Adrenal gland (tissue), 12 donors: ENCODE measurements around the gene KCNN3. TPM values are rescaled to one million over a fixed set of nuclear protein-coding genes. Genes with fewer than 3 reads are reported as not detected.

ENCODE experiments used
- DNase-seq, 7 donors: peaks; one replicate each; pipeline ENCODE4 v3.0.0-alpha.2; 2019 to 2020
- H3K27ac ChIP-seq, 5 donors: fragments of 200-600 bp; sonication (generic) in 4 of 5; 1 replicate in 3 of 5; 2 replicates in 2 of 5; pipeline versions ENCODE4 v1.5.1 to v1.8.0; 2016 to 2020; ENCODE audit warnings: mild to moderate bottlenecking in 1 of 5
- H3K27me3 ChIP-seq: fragments of 200-600 bp; 2 replicates; pipeline ENCODE4 v1.8.0; 2021
- H3K36me3 ChIP-seq, 2 donors: fragments of 200-600 bp; replicated peaks in 1 of 2; 1 replicate in 1 of 2; 2 replicates in 1 of 2; pipeline versions ENCODE4 v1.5.1 to v1.8.0; 2018 to 2022
- H3K4me1 ChIP-seq, 2 donors: fragments of 200-600 bp; replicated peaks in 1 of 2; 1 replicate in 1 of 2; 2 replicates in 1 of 2; pipeline versions ENCODE4 v1.5.1 to v1.8.0; 2018 to 2021
- H3K4me3 ChIP-seq, 4 donors: fragments of 200-600 bp; sonication (generic) in 3 of 4; one replicate each; pipeline ENCODE4 v1.5.1; 2016 to 2018
- H3K9me3 ChIP-seq, 3 donors: fragments of 200-600 bp; sonication (generic) in 1 of 3; replicated peaks in 1 of 3; 1 replicate in 2 of 3; 2 replicates in 1 of 3; pipeline versions ENCODE4 v1.5.1 to v1.8.0; 2016 to 2021
- POLR2A ChIP-seq, 2 donors: fragments of 450-650 bp; IDR thresholded peaks; one replicate each; pipeline ENCODE4 v1.6.1; 2017; ENCODE audit warnings: antibody characterized with exemption in 2 of 2, mild to moderate bottlenecking in 2 of 2, moderate library complexity in 1 of 2
- WGBS, 4 donors: extraction: QIAGEN DNeasy Blood & Tissue Kit in 2 of 4; methylation state at CpG; one replicate each; pipeline versions ENCODE4 v1.1.5 to v1.1.7; 2013 to 2017; 5-methylcytosine and 5-hydroxymethylcytosine counted together
- intact Hi-C, 2 donors: fragments of 100-400 bp; cut with DNase I; formaldehyde crosslinking; loops; one replicate each; pipeline versions ENCODE4 v1.14.1 to v1.15.0; 2022 to 2023
- polyA plus RNA-seq, 3 donors: library from polyadenylated mRNA; stranded (reverse); fragments of 200-250 nt in 2 of 3; fragments of 350-450 nt in 1 of 3; fragmentation: Illumina TruSeq in 1 of 3; extraction: RNeasy Lipid Tissue Mini Kit (QIAGEN cat#74804) in 1 of 3; gene quantifications; one replicate each; pipeline ENCODE4 v1.2.3, GENCODE V29; 2013 to 2014
- total RNA-seq, 9 donors: library from RNA; depleted of rRNA in 4 of 9; stranded (reverse); fragments of >200 nt in 4 of 9; fragments of 120-200 nt in 1 of 9; fragmentation: NEBNext Ultra II Directional in 1 of 9; extraction: Animal tissue kit (Norgen Biotek cat#: 25700) in 1 of 9; gene quantifications; one replicate each; pipeline versions ENCODE4 v1.1.0 to v1.2.4, GENCODE V29; 2013 to 2023
- TF ChIP-seq, protein P1 (sequence below), 6 experiments: fragments of 450-650 bp in 4 of 6; fragments of 200-600 bp in 2 of 6; sonication (generic) in 1 of 6; IDR thresholded peaks; 1 replicate in 5 of 6; 2 replicates in 1 of 6; pipeline versions ENCODE4 v1.5.1 to v1.8.0; 2016 to 2021; ENCODE audit warnings: antibody characterized with exemption in 6 of 6, mild to moderate bottlenecking in 2 of 6, moderate library complexity in 1 of 6
- donor health status: healthy with polysubstance abuse.
- donor health status: Bipolar disorder and iron deficiency.
- donor health status: DM: yes; HTN: yes; CAD: no.
- donor health status: DM: no; HTN: no; CAD: no.
- donor health status: DM: no; HTN: no; CAD: no.
- donor health status: DM: yes; HTN: yes; CAD: no.

Gene KCNN3
- total and polyA plus RNA-seq, 12 donors, result 0.17 to 2.3 (median 0.97) TPM

DNA sequence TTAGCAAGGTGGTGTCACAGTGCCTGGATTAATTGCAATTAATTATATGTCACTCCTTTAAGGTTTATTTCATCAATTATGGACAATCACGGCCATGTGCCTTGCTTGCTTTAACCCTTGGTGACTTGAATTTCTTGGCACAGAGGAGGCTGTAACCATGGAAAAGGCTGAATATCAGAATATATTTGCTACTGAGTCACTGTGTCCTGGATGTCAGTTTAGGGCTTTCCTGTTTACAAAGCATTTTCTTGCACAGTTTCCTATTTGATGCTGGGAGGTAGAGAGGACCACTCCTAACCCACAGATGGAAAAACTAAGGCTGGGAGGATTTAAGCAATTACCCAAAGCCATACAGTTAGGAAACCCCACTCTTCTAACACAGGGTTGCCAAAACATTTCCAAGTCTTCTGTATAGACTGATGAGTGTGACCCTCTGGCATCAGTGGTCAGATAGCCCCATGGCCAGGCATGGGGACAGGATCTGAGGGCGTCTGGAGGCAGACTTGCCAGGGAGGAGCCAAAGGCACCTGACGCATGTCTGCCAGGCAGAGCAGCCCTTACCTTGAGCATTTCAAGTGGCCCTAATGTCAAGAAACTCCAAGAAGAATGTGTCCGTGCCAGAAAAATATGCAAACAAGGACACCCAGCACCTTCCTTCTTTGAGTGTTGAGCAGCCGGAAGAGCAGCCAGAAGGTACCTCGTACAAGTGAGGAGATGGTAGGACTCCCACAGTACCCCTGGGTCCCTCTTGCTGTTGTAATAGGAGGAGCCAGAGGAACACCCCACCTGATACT is 34.4 kb downstream of the KCNN3 start:
- no peak for TF ChIP-seq POLR2A (IDR thresholded peaks at IDR 0.05)
- TF ChIP-seq, protein P1, sequence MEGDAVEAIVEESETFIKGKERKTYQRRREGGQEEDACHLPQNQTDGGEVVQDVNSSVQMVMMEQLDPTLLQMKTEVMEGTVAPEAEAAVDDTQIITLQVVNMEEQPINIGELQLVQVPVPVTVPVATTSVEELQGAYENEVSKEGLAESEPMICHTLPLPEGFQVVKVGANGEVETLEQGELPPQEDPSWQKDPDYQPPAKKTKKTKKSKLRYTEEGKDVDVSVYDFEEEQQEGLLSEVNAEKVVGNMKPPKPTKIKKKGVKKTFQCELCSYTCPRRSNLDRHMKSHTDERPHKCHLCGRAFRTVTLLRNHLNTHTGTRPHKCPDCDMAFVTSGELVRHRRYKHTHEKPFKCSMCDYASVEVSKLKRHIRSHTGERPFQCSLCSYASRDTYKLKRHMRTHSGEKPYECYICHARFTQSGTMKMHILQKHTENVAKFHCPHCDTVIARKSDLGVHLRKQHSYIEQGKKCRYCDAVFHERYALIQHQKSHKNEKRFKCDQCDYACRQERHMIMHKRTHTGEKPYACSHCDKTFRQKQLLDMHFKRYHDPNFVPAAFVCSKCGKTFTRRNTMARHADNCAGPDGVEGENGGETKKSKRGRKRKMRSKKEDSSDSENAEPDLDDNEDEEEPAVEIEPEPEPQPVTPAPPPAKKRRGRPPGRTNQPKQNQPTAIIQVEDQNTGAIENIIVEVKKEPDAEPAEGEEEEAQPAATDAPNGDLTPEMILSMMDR (IDR thresholded peaks at IDR 0.05), result no peak
- intact Hi-C loops, result no loop called here
- Histone ChIP-seq H3K4me1 (peaks cover 0 to 12% of the 10 kb centered on the region in 2 donors), H3K27ac (no peak overlapping the region), H3K9me3 (no peaks in the 10 kb centered on the region), H3K4me3 (no peak overlapping the region), H3K36me3 (no peaks in the 10 kb centered on the region), H3K27me3 (no peaks in the 10 kb centered on the region)
- DNase-seq, result no peak
- WGBS, 4 donors, result 63 to 74% (median 66%) methylated on average over 4 to 6 of the region's 6 CpGs

- DNase-seq, result no peak
- Histone ChIP-seq H3K9me3 (no peaks in the 10 kb centered on the region), H3K4me3 (no peak overlapping the region), H3K36me3 (no peaks in the 10 kb centered on the region), H3K4me1 (no peaks in the 10 kb centered on the region), H3K27ac (no peak overlapping the region), H3K27me3 (no peaks in the 10 kb centered on the region)
- TF ChIP-seq POLR2A (IDR thresholded peaks at IDR 0.05), result no peak
- TF ChIP-seq, protein P1 (IDR thresholded peaks at IDR 0.05), result no peak
- intact Hi-C loops, result no loop called here
- 66 to 86% (median 77%) methylated on average over 3 to 5 of the region's 5 CpGs for WGBS, 4 donors
Measured at GRCh38 chr1:154833841-154834240, 36.2 kb downstream of the KCNN3 start.

DNA sequence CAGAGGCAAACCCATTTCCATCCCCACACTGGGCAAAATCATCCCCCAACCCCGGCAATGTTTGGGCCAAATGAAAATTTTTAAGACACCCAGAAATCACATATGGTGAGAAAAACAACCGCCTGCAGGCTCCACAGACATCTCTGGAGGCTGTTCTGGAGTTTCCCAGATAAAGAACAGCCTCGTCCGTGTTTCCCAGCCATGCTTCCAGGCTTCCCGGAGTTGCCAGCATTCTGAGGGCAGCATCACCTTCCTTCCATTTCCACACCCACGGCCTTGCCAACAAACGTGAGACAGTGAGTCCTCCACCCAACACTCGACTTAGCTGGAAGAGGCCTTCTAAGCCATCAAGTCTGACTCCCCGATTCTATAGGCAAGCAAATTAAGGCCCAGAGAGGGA is 36.9 kb downstream of the KCNN3 start:
- Histone ChIP-seq H3K27me3 (no peaks in the 10 kb centered on the region), H3K4me3 (no peak overlapping the region), H3K9me3 (no peaks in the 10 kb centered on the region), H3K27ac (no peak overlapping the region), H3K4me1 (no peaks in the 10 kb centered on the region), H3K36me3 (no peaks in the 10 kb centered on the region)
- intact Hi-C loops, result no loop called here
- TF ChIP-seq POLR2A (IDR thresholded peaks at IDR 0.05), result no peak
- TF ChIP-seq, protein P1 (IDR thresholded peaks at IDR 0.05), result no peak
- WGBS, 4 donors, result 80 to 86% (median 83%) methylated on average over 9 of the region's 9 CpGs
- no peak for DNase-seq

GRCh38 chr1:154832384-154832783 is 37.7 kb downstream of the KCNN3 start:
- Histone ChIP-seq H3K27me3 (no peaks in the 10 kb centered on the region), H3K9me3 (no peaks in the 10 kb centered on the region), H3K27ac (no peak overlapping the region), H3K4me1 (no peaks in the 10 kb centered on the region), H3K36me3 (no peaks in the 10 kb centered on the region), H3K4me3 (no peak overlapping the region)
- no peak for DNase-seq
- TF ChIP-seq POLR2A (IDR thresholded peaks at IDR 0.05), result no peak
- TF ChIP-seq, protein P1 (IDR thresholded peaks at IDR 0.05), result no peak
- 88 to 100% (median 92%) methylated on average over 2 of the region's 2 CpGs for WGBS, 4 donors
- intact Hi-C loops, result no loop called here
